ENCODE results near the gene FAM184A.

Gene FAM184A

DNA sequence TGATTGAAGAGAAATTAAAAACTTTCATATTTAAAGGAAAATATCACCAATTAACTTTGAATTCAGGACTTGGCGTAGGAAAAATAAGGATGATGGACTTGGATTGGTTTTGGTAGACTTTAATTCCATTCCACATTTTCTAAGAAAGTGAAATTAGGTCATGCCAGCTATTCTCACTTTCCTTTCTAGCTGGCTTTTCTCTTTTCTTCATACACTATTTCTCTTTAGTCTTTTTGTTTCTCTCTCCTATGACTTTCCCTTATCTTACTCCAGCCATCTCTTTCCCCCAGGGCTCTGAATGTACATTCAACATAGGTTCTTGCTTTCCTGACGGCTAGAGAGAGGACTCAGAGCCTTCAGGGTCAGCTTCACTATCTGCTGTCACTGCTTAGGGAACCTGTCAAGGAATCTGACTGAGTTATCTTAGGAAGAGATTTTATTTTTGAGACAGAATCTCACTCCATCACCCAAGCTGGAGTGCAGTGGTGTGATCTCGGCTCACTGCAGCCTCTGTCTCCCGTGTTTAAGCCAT lies 82.1 kb downstream of the FAM184A start:
- TF ChIP-seq CTCF (IDR thresholded peaks at IDR 0.05; ENCODE audit: insufficient read depth, low read depth, low read length, missing control alignments): no peak
- DNase-seq (ENCODE audit: low read depth): no peak
- no peak overlapping the region for H3K4me3 ChIP-seq (ENCODE audit: low read length)

DNA sequence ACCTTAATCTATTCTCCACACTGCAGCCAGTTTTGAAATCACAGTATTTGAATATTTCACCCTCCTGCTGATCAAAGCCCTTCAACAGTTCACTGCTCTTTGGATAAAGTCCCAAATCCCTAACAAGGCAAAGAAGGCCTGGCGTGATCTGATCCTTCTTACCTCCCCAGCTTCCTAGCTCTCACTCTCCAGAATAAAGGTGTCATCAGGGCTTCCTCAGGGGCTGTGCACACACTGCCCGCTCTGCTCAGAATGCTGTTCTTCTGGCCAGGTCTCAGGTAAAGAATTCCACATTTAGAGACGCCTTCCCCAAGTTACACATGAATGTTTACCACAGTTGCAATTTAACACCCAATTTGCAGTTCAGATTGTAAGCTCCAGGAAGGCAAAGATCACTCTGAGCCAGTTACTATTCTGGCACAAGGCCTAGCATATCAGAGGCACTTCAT lies 84.6 kb downstream of the FAM184A start:
- DNase-seq (ENCODE audit: low read depth): no peak
- no peak overlapping the region for H3K4me3 ChIP-seq (ENCODE audit: low read length)
- TF ChIP-seq CTCF (IDR thresholded peaks at IDR 0.05; ENCODE audit: insufficient read depth, low read depth, low read length, missing control alignments): no peak

GRCh38 chr6:118993358-118993757 lies 85.1 kb downstream of the FAM184A start:
- no peak for TF ChIP-seq CTCF (IDR thresholded peaks at IDR 0.05; ENCODE audit: insufficient read depth, low read depth, low read length, missing control alignments)
- no peak for DNase-seq (ENCODE audit: low read depth)
- H3K4me3 ChIP-seq (ENCODE audit: low read length): no peak overlapping the region

DNA sequence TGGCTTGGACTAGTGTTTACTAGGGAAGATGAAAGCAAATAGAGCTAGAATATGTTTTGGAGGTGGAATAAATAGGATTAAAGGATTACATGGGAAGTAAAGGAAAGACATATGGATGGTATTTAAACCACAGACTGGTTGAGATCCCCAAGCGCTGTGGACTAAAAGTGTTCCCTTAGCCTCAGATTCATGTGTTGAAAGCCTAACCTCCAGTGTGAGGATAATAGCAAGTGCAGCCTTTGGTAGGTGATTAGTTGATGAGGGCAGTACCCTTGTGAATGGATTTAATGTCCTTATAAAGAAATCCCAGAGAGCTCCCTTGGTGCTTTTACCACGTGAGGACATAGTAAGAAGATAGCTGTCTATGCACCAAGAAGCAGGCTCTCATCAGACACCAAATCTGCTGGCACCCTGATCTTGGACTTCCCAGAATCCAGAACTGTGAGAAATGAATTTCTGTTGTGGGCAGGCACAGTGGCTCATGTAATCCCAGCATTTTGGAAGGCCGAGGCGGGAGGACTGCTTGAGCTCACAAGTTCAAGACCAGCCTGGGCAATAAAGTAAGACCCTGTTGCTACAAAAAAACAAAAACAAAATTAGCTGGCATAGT lies 86.2 kb downstream of the FAM184A start:
- DNase-seq (ENCODE audit: low read depth): no peak
- TF ChIP-seq CTCF (IDR thresholded peaks at IDR 0.05; ENCODE audit: insufficient read depth, low read depth, low read length, missing control alignments): no peak
- H3K4me3 ChIP-seq (ENCODE audit: low read length): no peak overlapping the region

GRCh38 chr6:118986312-118986711 lies 92.2 kb downstream of the FAM184A start:
- no peak for TF ChIP-seq CTCF (IDR thresholded peaks at IDR 0.05; ENCODE audit: insufficient read depth, low read depth, low read length, missing control alignments)
- no peak overlapping the region for H3K4me3 ChIP-seq (ENCODE audit: low read length)
- no peak for DNase-seq (ENCODE audit: low read depth)

- no peak overlapping the region for H3K4me3 ChIP-seq (ENCODE audit: low read length)
- no peak for TF ChIP-seq CTCF (IDR thresholded peaks at IDR 0.05; ENCODE audit: insufficient read depth, low read depth, low read length, missing control alignments)
These were observed 93.2 kb downstream of the FAM184A start for GRCh38 chr6:118985123-118985830.

More at GRCh38 chr6:118985123-118985830, 93.2 kb downstream of the FAM184A start:
- DNase-seq (ENCODE audit: low read depth): no peak
